ENCODE results near the gene CLDND1. TPM values are rescaled to one million over a fixed set of nuclear protein-coding genes. Genes with fewer than 3 reads are reported as not detected.

CLDND1 gene
- total and polyA plus RNA-seq, 2 experiments from 2014 or later, result 51.3 to 60.7 TPM

GRCh38 chr3:98532709-98533571 is 10.2 kb upstream of the CLDND1 start:
- 79 to 82% methylated on average over 6 of the region's 6 CpGs for whole genome bisulfite sequencing, 2 experiments (ENCODE audit: low coverage in 1 of 2, low lambda C conversion rate in 2 of 2, missing lambda C conversion rate in 2 of 2)
- Histone ChIP-seq H3K4me1 (ENCODE audit: insufficient read depth) (no peaks in the 10 kb centered on the region), H3K27ac (no peak overlapping the region), H3F3A (ENCODE audit: insufficient read depth) (no peaks in the 10 kb centered on the region), H3K4me3 (no peak overlapping the region), H3K9me3 (ENCODE audit: low read depth) (no peaks in the 10 kb centered on the region), H3K9ac (no peak overlapping the region), H3K79me2 (ENCODE audit: insufficient read depth) (no peaks in the 10 kb centered on the region), H3K4me2 (ENCODE audit: unreplicated experiment) (no peak overlapping the region), H3K36me3 (ENCODE audit: low read depth) (no peaks in the 10 kb centered on the region), H2AFZ (no peak overlapping the region), H3K27me3 (replicated peaks; ENCODE audit: insufficient read depth) (peaks cover 18% of the 10 kb centered on the region; the same call in 1 of the 2 replicates), H3K9me2 (ENCODE audit: insufficient read depth) (no peaks in the 10 kb centered on the region), H4K20me1 (ENCODE audit: insufficient read depth) (no peaks in the 10 kb centered on the region)
- DNase-seq, result no peak
- in situ Hi-C loops (cut with MboI), result no loop called here
- TF ChIP-seq EZH2phosphoT487 (IDR thresholded peaks at IDR 0.05; ENCODE audit: insufficient read depth, low read depth), result no peak
- no peak for TF ChIP-seq EZH2 (IDR thresholded peaks at IDR 0.05; ENCODE audit: insufficient read depth, poor library complexity, severe bottlenecking)

- in situ Hi-C loops (cut with MboI), result no loop called here
- TF ChIP-seq EZH2 (IDR thresholded peaks at IDR 0.05; ENCODE audit: insufficient read depth, poor library complexity, severe bottlenecking), result no peak
- H3K9ac ChIP-seq, result no peak overlapping the region
- no peaks in the 10 kb centered on the region for H3F3A ChIP-seq (ENCODE audit: insufficient read depth)
- no peaks in the 10 kb centered on the region for H3K9me3 ChIP-seq (ENCODE audit: low read depth)
- 47 to 57% methylated on average over 5 of the region's 5 CpGs for WGBS, 2 experiments (ENCODE audit: low coverage in 1 of 2, low lambda C conversion rate in 2 of 2, missing lambda C conversion rate in 2 of 2)
- no peaks in the 10 kb centered on the region for H4K20me1 ChIP-seq (ENCODE audit: insufficient read depth)
- H2AFZ ChIP-seq, result no peak overlapping the region
- H3K9me2 ChIP-seq (ENCODE audit: insufficient read depth), result no peaks in the 10 kb centered on the region
- H3K4me1 ChIP-seq (ENCODE audit: insufficient read depth), result no peaks in the 10 kb centered on the region
- H3K4me3 ChIP-seq, result no peak overlapping the region
- H3K79me2 ChIP-seq (ENCODE audit: insufficient read depth), result no peaks in the 10 kb centered on the region
- H3K36me3 ChIP-seq (ENCODE audit: low read depth), result no peaks in the 10 kb centered on the region
- H3K27me3 ChIP-seq (replicated peaks; ENCODE audit: insufficient read depth), result peaks cover 18% of the 10 kb centered on the region; the same call in 1 of the 2 replicates
- H3K4me2 ChIP-seq (ENCODE audit: unreplicated experiment), result no peak overlapping the region
- DNase-seq, result no peak
- no peak overlapping the region for H3K27ac ChIP-seq
Measured at GRCh38 chr3:98532275-98532637, 9.6 kb upstream of the CLDND1 start.

DNA sequence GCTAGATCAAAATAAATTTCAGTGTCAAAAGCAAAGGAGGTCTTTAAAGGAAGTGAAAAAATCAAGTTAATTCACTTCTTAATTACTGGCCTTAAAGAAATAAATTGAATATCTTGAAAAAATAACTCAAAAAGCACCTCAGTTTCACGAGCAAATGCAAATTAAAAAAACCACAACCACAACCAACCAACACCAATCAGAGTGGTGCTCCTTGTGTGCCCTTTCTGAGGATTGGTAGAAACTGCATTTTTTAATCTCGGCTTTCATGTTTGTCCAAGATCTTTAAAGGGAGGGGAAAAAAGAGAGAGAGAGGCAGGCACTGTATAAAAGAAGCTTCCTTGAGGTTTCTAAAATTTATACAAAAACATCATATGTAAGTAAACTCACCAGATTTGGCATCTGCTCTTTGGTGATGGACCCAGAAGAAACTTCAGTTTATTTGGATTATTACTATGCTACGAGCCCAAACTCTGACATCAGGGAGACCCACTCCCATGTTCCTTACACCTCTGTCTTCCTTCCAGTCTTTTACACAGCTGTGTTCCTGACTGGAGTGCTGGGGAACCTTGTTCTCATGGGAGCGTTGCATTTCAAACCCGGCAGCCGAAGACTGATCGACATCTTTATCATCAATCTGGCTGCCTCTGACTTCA is 9.0 kb upstream of the CLDND1 start, which contains the start of gene GPR15:
Gene GPR15 (plus strand): TSS at position 357 of the 653 bp plus-strand sequence. CDS start 56 bp downstream, at position 413.
- DNase-seq, result no peak
- H3K4me1 ChIP-seq (ENCODE audit: insufficient read depth), result no peaks in the 10 kb centered on the region
- H3K79me2 ChIP-seq (ENCODE audit: insufficient read depth), result no peaks in the 10 kb centered on the region
- H3K27ac ChIP-seq, result no peak within 1 kb of the TSS
- TF ChIP-seq EZH2phosphoT487 (IDR thresholded peaks at IDR 0.05; ENCODE audit: insufficient read depth, low read depth), result no peak
- no peak for TF ChIP-seq EZH2 (IDR thresholded peaks at IDR 0.05; ENCODE audit: insufficient read depth, poor library complexity, severe bottlenecking)
- H2AFZ ChIP-seq, result no peak within 1 kb of the TSS
- no peaks in the 10 kb centered on the region for H3F3A ChIP-seq (ENCODE audit: insufficient read depth)
- no peaks in the 10 kb centered on the region for H3K9me2 ChIP-seq (ENCODE audit: insufficient read depth)
- H4K20me1 ChIP-seq (ENCODE audit: insufficient read depth), result no peaks in the 10 kb centered on the region
- H3K9ac ChIP-seq, result no peak within 1 kb of the TSS
- H3K4me3 ChIP-seq, result no peak within 1 kb of the TSS
- peaks cover 18% of the 10 kb centered on the region; the same call in 1 of the 2 replicates for H3K27me3 ChIP-seq (replicated peaks; ENCODE audit: insufficient read depth)
- WGBS, 2 experiments (ENCODE audit: low coverage in 1 of 2, low lambda C conversion rate in 2 of 2, missing lambda C conversion rate in 2 of 2), result 65% methylated on average over 7 of the region's 7 CpGs
- H3K4me2 ChIP-seq (ENCODE audit: unreplicated experiment), result no peak within 1 kb of the TSS
- in situ Hi-C loops (cut with MboI), result no loop called here
- H3K36me3 ChIP-seq (ENCODE audit: low read depth), result no peaks in the 10 kb centered on the region
- H3K9me3 ChIP-seq (ENCODE audit: low read depth), result no peaks in the 10 kb centered on the region

DNA sequence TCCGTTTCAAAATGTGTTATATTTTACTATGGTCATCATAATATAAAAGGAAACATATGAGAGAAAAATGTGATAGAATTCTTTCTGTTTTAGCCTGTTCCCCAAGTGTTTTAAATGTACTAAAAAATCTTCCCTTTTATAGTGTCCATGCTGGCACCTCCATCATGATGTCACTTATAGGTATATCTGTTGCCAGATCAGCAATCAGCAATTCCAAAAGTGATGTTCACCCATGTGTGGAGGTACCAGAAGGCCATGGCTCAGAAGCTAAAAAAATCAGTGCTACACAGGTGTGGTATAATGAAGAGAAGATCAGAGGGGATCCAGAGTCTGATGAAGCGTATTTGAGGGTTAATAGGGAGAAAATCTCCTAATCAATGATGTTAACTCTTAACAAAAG is 8.0 kb upstream of the CLDND1 start:
- Histone ChIP-seq H3K4me2 (ENCODE audit: unreplicated experiment) (no peak overlapping the region), H2AFZ (no peak overlapping the region), H3K4me1 (ENCODE audit: insufficient read depth) (no peaks in the 10 kb centered on the region), H3F3A (ENCODE audit: insufficient read depth) (no peaks in the 10 kb centered on the region), H3K9me3 (ENCODE audit: low read depth) (no peaks in the 10 kb centered on the region), H3K4me3 (no peak overlapping the region), H3K36me3 (ENCODE audit: low read depth) (no peaks in the 10 kb centered on the region), H3K9me2 (ENCODE audit: insufficient read depth) (no peaks in the 10 kb centered on the region), H3K27me3 (replicated peaks; ENCODE audit: insufficient read depth) (peaks cover 18% of the 10 kb centered on the region; the same call in 1 of the 2 replicates), H3K79me2 (ENCODE audit: insufficient read depth) (no peaks in the 10 kb centered on the region), H3K9ac (no peak overlapping the region), H3K27ac (no peak overlapping the region), H4K20me1 (ENCODE audit: insufficient read depth) (no peaks in the 10 kb centered on the region)
- in situ Hi-C loops (cut with MboI), result no loop called here
- 31 to 36% methylated on average over 2 of the region's 2 CpGs for WGBS, 2 experiments (ENCODE audit: low coverage in 1 of 2, low lambda C conversion rate in 2 of 2, missing lambda C conversion rate in 2 of 2)
- TF ChIP-seq EZH2 (IDR thresholded peaks at IDR 0.05; ENCODE audit: insufficient read depth, poor library complexity, severe bottlenecking), result no peak
- no peak for TF ChIP-seq EZH2phosphoT487 (IDR thresholded peaks at IDR 0.05; ENCODE audit: insufficient read depth, low read depth)
- no peak for DNase-seq

All from GM23248 (cell line).